Esophagus muscularis mucosa (tissue), 4 donors: ENCODE measurements around the gene SH3PXD2A.
"Not testable (repeated sequence)": the region's sequence is repeated elsewhere in the genome, so short reads cannot be mapped to it uniquely, and the experiment has no call there.

Source experiments
- EP300 ChIP-seq: sonication (generic); formaldehyde crosslinking; IDR thresholded peaks from one replicate; pipeline ENCODE4 v1.6.1; 2017; ENCODE audit warnings: antibody characterized with exemption
- POLR2A ChIP-seq: fragments of 450-650 bp; IDR thresholded peaks from one replicate; pipeline ENCODE4 v1.6.1; 2017; ENCODE audit warnings: antibody characterized with exemption, moderate library complexity, mild to moderate bottlenecking, low read depth
- POLR2AphosphoS5 ChIP-seq, 2 donors: sonication (generic); formaldehyde crosslinking; IDR thresholded peaks; one replicate each; pipeline ENCODE4 v1.6.1; 2017; ENCODE audit warnings: antibody characterized with exemption in 2 of 2
- TF ChIP-seq, protein P1 (sequence below), 3 experiments: fragments of 200-600 bp in 2 of 3; fragments of 450-650 bp in 1 of 3; sonication (generic) in 2 of 3; IDR thresholded peaks; one replicate each; pipeline ENCODE4 v1.5.1; 2017 to 2019; ENCODE audit warnings: antibody characterized with exemption in 3 of 3, mild to moderate bottlenecking in 2 of 3, moderate library complexity in 1 of 3

- TF ChIP-seq, protein P1, sequence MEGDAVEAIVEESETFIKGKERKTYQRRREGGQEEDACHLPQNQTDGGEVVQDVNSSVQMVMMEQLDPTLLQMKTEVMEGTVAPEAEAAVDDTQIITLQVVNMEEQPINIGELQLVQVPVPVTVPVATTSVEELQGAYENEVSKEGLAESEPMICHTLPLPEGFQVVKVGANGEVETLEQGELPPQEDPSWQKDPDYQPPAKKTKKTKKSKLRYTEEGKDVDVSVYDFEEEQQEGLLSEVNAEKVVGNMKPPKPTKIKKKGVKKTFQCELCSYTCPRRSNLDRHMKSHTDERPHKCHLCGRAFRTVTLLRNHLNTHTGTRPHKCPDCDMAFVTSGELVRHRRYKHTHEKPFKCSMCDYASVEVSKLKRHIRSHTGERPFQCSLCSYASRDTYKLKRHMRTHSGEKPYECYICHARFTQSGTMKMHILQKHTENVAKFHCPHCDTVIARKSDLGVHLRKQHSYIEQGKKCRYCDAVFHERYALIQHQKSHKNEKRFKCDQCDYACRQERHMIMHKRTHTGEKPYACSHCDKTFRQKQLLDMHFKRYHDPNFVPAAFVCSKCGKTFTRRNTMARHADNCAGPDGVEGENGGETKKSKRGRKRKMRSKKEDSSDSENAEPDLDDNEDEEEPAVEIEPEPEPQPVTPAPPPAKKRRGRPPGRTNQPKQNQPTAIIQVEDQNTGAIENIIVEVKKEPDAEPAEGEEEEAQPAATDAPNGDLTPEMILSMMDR (IDR thresholded peaks at IDR 0.05) = not testable (repeated sequence)
- not testable (repeated sequence) for TF ChIP-seq POLR2A; EP300; POLR2AphosphoS5 (IDR thresholded peaks at IDR 0.05)
These were observed 82.5 kb downstream of the SH3PXD2A start for GRCh38 chr10:103772846-103773245.
